ENCODE results near the gene ITPR3. TPM values are rescaled to one million over a fixed set of nuclear protein-coding genes. Genes with fewer than 3 reads are reported as not detected.

Gene ITPR3
- 10 to 100 TPM in 4 of 12 donors, 1 to 10 TPM in 7, not detected in 1; 5.0 to 30.4 (median 7.5) TPM for polyA plus RNA-seq (ENCODE audit: insufficient read length in 12 of 12)
- long read RNA-seq, donor 1, partial matches to known transcripts: 12 of 12 reads
- long read RNA-seq, donor 1, other reads (novel, unspliced or antisense): 0 of 12 reads
- long read RNA-seq, donor 2, partial matches to known transcripts: 16 of 205 reads
- long read RNA-seq, donor 2, other reads (novel, unspliced or antisense): 189 of 205 reads
- long read RNA-seq, donor 3: 0 reads
- long read RNA-seq, donor 4: 0 reads
- long read RNA-seq, donor 5: 0 reads
- long read RNA-seq, donor 6: 0 reads
- long read RNA-seq, donor 7: 0 reads
- long read RNA-seq, donor 8: 0 reads
- long read RNA-seq, donor 9: 0 reads
- long read RNA-seq, donor 10: 0 reads
- long read RNA-seq, donor 11, partial matches to known transcripts: 21 of 161 reads
- long read RNA-seq, donor 11, other reads (novel, unspliced or antisense): 140 of 161 reads

DNA sequence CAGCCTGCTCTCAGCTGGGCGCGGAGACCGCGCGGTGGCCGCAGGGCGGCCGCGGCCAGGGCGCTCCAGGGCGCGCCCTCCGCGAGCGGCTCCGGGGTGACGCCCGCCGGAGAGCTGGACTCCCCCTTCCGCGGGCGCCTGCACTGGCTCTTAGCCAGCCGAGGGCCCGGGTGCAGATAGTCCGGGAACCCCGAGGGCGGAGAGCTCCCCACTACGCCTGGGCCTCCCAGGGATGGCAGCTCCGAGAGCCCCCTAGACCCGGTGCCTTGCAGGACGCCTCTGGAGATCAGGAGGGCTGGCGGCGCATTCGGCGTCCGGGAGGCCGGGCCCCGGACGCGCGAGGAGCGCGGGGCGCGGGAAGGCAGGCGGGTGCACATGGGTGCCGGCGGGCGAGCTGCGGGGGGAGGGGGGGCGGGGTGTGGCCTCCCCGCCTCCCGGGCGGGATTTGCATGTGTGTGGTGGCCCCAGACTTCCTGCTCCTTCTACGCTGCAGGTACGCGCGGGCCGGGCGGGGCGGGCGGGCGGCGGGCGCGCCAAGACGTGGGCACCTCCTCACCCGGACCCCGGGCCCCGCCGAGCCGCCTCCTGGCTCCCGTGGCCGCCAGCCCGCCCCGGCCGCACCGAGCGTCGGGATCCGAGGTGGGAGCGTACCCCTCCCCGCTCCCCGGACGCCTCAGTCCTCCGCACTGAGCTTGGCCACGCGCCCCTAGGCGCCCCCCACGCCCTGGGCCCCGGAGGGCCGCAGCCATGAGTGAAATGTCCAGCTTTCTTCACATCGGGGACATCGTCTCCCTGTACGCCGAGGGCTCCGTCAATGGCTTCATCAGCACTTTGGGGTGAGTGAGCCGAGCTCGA is at the start of gene ITPR3:
Gene ITPR3, plus strand, starts transcription at position 467 of the 855 bp plus-strand sequence. Its CDS starts 281 bp downstream, at position 748.
- no peak for DNase-seq

DNA sequence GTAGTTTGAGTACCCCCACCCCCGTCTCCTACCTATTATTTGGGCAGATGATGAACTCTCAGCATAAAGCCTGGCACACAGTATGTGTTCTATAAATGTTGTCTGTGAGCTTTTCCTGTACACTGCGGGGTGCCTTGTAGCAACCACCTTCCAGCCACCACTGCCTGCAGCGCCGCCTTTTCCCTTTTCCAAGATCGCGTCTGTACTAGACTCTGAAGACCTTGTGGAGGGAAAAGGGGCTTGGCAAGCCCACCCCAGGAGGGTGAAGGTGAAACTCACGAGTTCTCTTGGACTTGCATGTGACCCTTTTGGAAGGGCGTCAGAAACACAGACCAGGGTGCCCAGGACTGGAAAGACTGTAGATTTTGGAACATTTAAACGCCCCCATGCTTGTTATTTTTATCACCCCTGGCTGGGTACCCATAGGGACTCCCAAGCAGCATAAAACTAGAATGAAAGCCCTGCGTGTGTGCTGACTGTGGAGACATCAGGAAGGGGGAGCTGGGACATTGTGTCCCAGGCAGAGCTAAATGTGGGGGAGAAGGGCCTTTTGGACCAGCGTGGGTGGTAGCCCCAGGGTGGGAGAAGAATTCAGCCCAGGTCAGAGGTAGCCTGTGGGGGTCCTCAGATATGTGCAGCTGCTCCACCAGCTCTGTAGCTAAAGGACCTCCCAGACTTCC is 49.3 kb upstream of the ITPR3 start:
- no peak for DNase-seq

DNA sequence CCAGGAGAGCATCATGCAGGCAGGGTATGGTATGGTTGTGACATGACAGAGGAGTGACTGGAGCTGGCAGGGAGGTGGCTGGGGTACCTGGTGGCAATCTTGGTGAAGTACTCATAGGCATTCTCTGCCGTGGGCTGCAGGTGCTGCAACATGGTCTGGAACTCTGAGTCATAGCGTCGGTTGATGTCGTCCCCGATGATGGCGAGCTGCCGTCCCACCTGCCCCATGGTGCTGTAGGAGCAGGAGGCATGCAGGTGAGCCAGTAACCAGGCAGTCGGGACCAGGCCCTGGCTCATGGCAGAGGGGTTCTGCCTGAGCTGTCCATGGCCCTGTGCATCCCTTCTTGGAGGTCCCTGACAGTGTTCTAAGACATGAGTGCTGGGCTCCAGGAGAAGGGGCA is 45.9 kb upstream of the ITPR3 start:
- DNase-seq: no peak

DNA sequence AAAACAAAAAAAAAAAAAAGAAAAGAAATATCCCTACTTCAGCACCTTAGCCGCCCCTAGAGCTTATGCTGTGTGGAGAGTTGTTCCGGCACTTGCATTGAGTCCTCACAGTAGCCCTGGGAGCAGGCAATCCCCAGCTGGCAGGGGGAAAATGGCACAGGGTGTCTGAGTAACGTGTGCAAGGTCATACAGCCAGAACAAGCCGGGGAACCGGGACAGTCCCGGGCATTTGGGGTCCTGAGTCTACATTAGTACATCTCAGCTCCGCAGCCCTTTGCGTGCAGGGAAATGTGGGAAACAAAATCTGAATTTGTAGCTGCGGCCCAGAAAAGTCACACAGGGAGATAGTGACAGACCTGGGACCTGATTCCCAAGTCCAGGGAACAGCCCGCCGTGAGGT is 44.5 kb upstream of the ITPR3 start:
- DNase-seq: no peak

DNA sequence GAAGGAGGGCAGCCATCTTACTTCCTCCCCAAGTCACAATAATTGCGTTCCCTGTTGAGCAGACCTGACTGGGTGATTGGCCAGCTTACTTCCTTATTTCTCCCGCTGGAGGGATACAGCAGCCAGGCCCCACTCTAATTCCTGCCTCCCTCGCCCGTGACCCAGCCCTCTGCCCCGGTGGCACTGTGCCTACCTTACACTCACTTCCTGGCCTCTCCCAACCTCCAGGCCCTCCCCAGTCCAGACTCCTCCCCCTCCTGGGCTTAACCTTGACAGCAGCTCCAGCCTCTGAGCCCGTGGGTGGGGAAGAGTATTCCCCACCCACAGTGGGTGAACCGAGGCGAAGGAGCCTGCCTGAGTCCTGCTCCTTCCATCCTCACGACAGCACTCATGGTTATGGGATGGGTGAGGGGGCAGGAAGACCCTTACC is 44.0 kb upstream of the ITPR3 start:
- no peak for DNase-seq

DNA sequence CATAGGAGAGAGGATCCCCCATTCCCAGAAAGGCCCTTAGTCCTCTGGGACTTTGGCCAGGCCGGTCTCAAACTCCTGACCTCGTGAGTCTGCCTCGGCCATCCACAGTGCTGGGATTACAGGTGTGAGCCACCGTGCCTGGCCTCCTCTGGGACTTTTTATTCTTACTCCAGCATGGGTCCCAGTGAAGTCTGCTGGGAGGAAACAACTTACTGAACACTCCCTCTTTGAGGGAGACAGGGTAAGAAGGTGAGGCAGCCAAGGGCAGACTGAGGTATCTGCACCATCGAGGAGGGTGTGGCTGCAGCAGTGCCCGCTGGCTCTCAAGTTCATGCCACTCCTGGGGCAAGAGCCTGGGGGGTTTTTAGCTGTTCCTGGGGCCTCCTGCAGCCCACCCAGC is 43.4 kb upstream of the ITPR3 start:
- DNase-seq: no peak

DNA sequence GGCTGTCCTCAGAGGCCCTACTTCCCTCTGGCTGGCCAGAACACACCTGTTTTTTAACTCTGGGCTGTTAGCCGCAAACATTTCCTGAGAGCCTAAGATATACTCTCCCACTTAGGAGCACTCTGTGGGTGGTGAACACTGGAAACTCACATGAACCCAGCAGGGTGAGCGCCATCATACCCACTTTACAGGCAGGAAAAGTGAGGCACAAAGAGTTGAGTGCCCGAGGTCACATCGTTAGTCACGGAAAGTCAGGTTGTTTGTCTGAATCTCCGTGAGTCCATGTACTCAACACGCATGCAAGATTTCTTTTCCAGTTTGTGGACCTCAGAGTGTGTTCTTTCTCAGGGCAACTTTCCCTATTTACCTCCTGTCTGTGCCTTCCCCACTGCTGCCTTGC is 43.0 kb upstream of the ITPR3 start:
- no peak for DNase-seq

DNA sequence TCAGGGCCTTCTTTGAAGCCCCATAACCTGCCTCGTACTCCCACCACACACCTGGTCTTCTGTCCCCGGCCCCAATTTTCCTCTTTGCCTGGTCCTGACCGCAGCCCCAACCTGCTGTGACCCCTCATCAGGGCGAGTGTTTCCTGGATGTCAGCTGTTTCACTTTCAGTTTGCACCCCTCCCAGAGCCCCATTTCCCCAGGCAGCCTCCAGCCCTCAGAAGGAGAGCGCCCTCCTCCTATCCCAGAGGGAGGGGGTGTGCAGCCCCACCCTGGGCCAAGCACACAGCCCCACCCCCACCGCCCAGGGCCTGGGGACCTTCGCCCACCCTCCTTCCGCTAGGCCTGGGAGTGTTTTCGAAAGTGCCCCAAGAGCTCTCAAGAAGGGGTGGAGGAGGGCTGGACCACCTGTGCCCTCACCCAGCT is 42.5 kb upstream of the ITPR3 start:
- no peak for DNase-seq

DNA sequence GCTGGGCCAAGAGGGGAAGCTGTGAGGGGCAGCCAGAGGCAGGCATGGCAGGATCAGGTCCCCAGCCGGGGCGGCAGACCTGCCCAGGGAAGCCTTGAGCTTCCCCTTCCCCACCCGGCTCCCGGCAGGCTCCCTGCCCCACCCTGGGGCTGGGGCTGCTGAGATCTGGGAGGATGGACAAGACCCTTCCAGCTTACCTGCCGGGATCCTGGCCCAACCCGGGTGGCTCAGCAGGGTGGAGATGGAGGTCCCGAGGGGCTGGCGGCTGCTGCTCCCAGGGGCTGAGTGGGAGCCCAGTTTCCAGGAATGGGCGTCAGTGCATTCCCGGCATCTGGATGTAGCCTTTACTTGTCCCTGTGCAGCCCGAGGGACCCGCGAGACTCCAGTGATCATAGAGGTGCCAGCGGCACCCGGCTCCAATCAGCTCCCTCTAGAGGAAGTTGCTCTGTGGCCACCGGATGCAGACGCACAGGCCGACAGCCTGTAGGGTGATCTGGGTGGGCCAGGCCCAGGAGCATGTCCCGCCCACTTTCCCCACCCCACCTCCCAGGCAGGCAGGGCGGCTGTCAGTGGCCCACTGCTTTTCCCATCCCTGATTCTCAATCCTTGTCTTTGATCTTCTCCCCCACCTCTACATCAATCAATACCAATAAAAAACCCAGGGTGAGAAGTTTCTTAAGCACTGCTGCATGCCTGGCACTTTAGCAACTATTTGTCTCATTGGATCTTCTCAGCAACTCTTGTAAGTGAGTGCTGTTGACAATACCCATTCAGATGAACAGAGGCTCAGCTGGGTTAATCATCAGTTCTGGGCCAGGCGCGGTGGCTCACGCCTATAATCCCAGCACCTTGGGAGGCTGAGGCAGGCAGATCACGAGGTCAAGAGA is 41.1 kb upstream of the ITPR3 start, which contains the start of gene BAK1:
Gene BAK1, minus strand, starts transcription at position 449 of the 887 bp plus-strand sequence. CDS start 2,672 bp downstream, outside the sequence.
- peak; percentile 88 for DNase-seq

DNA sequence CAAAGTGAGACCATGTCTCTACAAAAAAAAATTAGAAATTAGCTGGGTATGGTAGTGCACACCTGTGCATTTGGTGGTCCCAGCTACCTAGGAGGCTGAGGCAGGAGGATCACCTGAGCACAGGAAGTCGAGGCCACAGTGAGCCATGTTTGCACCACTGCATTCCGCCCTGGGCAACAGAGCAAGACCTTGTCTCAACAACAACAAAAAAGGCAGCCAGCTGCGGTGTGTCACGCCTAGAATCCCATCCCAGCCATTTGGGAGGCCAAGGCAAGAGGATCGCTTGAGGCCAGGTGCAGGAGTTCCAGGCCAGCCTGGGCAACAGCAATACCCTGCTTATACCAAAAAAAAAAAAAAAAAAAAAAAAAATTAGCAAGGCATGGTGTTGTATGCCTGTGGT is 39.9 kb upstream of the ITPR3 start:
- DNase-seq: no peak

DNA sequence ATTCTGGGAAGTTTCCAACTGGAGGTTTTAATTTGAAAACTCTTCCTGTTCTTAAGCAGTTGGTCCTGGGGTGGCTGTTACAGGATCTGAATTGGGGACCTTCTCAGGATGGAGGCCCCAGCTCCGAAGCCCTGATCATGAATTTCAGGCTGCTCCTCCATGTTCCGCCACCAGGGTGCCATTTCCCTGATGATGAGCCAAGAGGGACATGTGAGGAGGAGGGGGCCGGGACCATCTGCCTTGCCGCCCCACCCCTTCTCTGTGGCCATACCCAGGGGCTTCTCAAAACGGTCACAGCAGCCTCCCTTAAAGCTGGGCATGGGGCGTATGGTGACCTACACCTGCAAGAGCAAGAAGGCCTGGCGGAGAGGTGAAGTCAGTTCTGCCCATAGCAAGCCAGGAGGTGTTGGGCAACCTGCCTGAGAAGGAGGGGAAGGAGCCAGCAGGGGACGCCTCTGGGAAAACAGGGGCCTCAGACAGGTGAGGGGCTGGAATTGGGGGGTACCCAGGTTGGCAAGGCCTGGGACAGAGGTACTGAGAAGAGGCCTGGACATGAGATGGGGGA is 37.4 kb upstream of the ITPR3 start:
- no peak for DNase-seq

DNA sequence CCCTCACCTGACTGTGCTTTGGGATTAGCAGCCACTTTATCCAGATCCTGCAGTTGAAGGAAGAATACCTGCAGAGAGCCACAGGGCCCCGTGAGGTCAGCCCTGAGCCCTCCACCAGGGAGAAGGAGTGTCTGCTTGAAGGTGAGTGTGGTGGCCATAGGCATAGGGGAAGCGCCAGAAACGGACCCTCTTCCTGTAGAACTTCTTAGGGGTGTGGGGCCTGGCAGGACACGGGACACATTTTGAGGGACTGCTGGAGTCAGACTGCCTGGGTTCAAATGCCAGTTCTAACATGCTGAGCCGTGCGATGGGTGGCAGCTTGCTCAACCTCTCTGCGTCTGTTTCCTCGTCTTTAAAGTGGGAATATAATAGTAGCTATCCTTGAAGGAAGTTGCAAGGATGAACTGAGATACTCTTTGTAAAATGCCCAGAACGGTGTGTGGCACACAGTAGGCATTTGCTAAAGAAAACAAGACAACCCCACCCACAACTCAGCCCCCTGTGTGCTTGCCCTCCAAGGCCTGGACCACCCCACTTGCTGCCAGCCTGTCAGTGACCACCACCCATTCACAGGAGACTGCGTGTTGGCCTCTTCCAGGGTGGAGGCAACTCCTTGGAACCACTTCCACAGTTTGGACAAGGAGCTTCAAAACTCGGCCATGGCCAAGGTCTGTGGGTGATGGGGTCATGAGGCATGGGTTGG is 36.3 kb upstream of the ITPR3 start:
- no peak for DNase-seq

DNA sequence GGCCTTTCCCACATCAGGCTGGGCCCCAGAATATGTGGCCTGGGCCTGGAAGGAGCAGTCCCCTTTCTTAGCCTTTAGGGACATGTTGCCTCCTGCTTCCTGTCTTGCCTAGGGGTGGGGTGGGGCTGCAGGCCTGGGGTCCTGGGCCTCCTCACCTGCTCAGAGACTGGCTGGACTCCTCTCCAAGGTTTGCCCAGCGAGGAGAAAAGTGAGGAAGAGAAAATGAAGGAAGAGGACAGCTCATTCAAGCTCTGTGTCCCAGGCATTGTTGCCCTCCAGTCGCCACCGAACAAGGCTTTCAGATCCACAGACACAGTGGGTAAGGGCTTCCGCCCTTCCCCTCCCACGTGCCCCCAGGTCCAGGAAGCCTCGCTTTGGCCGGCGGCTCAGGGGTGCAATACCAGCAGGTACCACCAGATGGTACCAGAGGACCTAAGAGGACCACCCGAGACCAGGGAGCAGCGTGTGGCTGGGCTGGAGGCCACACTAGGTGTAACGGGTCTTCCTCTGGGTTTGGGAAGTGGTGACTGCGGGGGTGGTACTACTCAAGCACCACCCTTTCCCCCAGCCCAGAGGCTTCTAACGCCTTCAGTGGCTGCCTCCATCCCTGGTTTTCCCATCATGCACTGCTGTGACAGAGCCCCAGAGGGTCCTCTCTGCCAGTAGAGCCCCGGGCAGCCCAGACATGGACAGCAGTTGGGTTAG is 35.6 kb upstream of the ITPR3 start:
- peak; percentile 81 for DNase-seq

DNA sequence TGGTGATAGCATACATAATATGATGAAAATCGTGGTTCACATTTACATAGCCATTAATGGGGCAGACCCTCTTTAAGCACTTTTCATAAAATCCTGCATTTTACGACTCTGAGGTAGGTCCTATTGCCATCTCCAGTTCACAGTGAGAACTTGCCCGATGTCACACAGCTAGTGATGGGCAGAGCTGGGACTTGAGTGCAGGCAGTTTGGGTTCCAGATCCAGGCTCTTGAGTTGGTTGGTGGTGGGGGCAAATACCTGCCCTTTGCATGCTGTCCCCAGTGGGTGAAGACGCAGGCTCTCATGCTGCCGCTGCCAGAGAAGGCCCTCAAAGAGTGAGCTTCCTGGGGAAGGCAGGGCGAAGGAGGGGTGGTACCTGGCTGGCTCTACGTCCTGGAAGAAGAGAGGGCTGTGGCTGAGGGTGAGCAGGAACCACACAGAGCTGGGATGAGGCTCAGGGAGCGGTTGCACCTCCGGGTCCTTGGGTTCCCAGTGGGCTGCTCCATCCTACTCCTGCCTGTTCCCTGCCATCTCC is 34.9 kb upstream of the ITPR3 start:
- DNase-seq: no peak

DNA sequence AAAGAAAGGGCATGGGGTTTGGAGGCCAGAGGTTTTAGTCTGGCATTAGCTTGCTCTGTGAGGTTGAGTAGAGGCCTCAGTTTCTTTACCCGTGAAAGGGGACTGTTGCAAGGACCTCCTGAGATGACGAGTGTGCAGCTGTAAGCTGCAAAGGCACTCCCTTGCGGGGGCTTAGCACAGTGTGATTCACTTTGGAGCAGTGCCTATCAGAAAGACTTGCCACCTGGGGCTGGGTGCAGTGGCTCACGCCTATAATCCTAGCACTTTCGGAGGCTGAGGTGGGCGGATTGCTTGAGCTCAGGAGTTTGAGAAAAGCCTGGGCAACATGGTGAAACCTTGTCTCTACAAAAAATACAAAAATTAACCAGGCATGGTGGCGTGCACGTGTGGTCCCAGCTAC is 33.6 kb upstream of the ITPR3 start:
- DNase-seq: no peak

DNA sequence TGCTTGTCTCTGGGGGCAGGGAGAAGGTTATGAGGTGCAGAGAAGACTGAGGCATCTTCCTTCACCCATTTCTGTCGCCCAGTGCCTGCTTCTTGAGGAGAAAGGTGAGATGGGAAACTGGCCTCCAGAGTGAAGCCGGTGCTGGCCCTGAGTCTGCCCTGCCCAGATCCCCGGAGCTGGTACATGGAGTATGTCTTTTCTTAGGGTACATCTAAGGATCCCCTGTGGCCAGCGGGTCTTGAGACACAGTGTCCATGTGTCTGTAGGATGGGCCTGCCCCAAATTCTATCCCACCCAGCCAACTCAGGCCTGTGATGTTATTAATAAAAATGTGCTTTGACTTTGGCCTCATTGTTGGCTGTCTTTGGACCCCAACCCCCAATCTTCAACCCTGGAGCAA is 32.2 kb upstream of the ITPR3 start:
- DNase-seq: no peak

DNA sequence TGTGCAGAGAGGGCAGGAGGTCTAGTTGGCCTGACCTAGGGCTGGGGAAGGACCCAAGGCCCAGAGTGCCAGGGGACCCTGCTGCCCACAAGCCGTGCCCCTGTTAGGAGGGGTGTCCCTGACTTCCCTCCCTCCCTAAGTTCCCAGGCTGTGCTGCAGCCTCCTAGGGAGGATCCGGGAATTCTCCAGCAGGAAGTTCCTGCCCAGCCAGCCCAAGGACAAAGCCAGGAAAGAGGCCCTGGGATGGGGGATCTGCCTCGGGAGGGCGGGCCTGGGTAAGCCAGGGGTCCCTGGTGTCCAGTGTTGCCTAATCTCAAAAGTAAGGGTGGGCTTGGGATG is 31.8 kb upstream of the ITPR3 start:
- DNase-seq: no peak

DNA sequence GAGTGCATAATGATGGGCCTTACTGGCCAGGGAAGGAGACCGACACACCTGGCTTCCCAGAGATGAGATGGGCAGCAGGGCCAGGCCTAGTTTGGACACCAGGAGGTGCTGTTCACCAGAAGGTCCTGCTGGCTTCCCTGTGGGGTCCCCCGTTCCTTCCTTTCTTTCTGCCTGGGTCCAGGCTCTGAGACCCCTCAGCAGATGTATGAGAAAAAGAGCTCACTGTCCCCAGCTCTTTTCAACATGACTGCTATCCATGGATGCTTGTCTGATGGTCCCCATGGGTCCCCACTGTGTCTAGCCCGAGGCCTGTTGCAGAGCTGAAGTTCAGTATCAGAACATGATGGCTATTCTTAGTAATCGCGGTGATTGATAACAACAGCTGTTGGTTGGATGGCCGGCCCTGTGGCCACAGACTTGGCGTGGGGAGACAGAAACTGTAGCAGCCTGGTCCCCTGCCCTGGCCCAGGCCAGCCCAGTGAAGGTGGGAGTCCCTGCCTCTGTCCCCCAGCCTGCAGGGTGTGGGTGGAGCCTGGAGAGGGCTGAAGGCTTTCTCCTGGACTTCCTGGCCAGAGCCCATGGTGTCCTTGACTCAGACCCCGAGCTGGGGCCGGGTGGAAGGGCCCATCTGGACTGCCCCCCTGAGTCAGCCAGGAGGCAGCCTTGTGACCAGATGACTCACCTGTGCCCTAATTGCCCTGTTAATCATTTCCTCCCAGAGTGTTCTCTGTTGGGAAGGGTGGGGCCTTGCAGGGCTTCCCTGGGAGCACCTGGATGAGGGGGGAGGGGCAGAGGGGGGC is 31.2 kb upstream of the ITPR3 start:
- peak; percentile 58 for DNase-seq
